HepG2 (cell line): ENCODE measurements around the gene AMDHD1. TPM values are rescaled to one million over a fixed set of nuclear protein-coding genes. Genes with fewer than 3 reads are reported as not detected.

Source experiments
- GATA4 ChIP-seq: sonication (generic); IDR thresholded peaks from 2 replicates; pipeline ENCODE4 v1.6.1; 2016; ENCODE audit warnings: antibody characterized with exemption, low read depth, borderline replicate concordance
- HNF4A ChIP-seq: sonication (generic); formaldehyde crosslinking; IDR thresholded peaks from 2 replicates; pipeline ENCODE4 v1.4.0; 2020; ENCODE audit warnings: missing genetic modification reagents
- MIXL1 ChIP-seq: IDR thresholded peaks from 2 replicates; pipeline ENCODE4 v1.6.1; 2016
- RBFOX2 ChIP-seq: fragments of 200-400 bp; formaldehyde crosslinking; IDR thresholded peaks from 2 replicates; pipeline ENCODE4 v1.6.1; 2017; ENCODE audit warnings: low read depth, mild to moderate bottlenecking, low read length
- REXO4 ChIP-seq: sonication (generic); formaldehyde crosslinking; IDR thresholded peaks from 2 replicates; pipeline ENCODE4 v1.8.0; 2022; ENCODE audit warnings: missing genetic modification reagents, mild to moderate bottlenecking, borderline replicate concordance
- ZBTB7B ChIP-seq: sonication (generic); formaldehyde crosslinking; IDR thresholded peaks from 2 replicates; pipeline ENCODE4 v1.4.0; 2020; ENCODE audit warnings: missing genetic modification reagents
- ZNF251 ChIP-seq: sonication (generic); formaldehyde crosslinking; IDR thresholded peaks from 2 replicates; pipeline ENCODE4 v1.9.0; 2021; ENCODE audit warnings: mild to moderate bottlenecking, missing genetic modification reagents
- ZNF446 ChIP-seq: sonication (generic); formaldehyde crosslinking; IDR thresholded peaks from 2 replicates; pipeline ENCODE4 v1.5.0; 2020; ENCODE audit warnings: mild to moderate bottlenecking, missing genetic modification reagents
- ZNF572 ChIP-seq: sonication (generic); formaldehyde crosslinking; IDR thresholded peaks from 2 replicates; pipeline ENCODE4 v1.5.1; 2020; ENCODE audit warnings: mild to moderate bottlenecking, missing genetic modification reagents
- ZNF879 ChIP-seq: sonication (generic); formaldehyde crosslinking; IDR thresholded peaks from 2 replicates; pipeline ENCODE4 v1.8.1; 2023; ENCODE audit warnings: missing genetic modification reagents
- polyA plus RNA-seq, 8 experiments: library from polyadenylated mRNA; depleted of rRNA in 3 of 8; stranded (reverse) in 7 of 8; unstranded in 1 of 8; fragments of >200 nt; fragmentation: Illumina TruSeq in 4 of 8; extraction: Trizol in 4 of 8; gene quantifications; 2 replicates each; pipeline versions ENCODE4 v1.2.1 to v1.2.3, GENCODE V29; 2011 to 2016; ENCODE audit warnings: low read depth in 4 of 8, missing spikeins in 1 of 8, mixed read lengths in 1 of 8; ENCODE audit not compliant: insufficient read depth in 1 of 8
- total RNA-seq, 5 experiments: library from RNA; depleted of rRNA; stranded (reverse); fragments of >200 nt; fragmentation: Illumina TruSeq; extraction: Trizol; gene quantifications; 2 replicates each; pipeline ENCODE4 v1.2.3, GENCODE V29; 2016; ENCODE audit warnings: low read depth in 1 of 5
- TF ChIP-seq, protein P1 (sequence below): sonication (generic); formaldehyde crosslinking; IDR thresholded peaks from 2 replicates; pipeline ENCODE4 v1.9.0; 2021; ENCODE audit warnings: missing genetic modification reagents, borderline replicate concordance
- TF ChIP-seq, protein P2 (sequence below), 2 experiments: sonication (generic) in 1 of 2; formaldehyde crosslinking in 1 of 2; IDR thresholded peaks; 2 replicates each; pipeline versions ENCODE4 v1.4.0 to v1.6.1; 2018 to 2020; ENCODE audit warnings: missing genetic modification reagents in 2 of 2, borderline replicate concordance in 1 of 2, low read depth in 1 of 2, mild to moderate bottlenecking in 1 of 2, missing biosample characterization in 1 of 2
- TF ChIP-seq, protein P3 (sequence below), 2 experiments: fragments of 450-650 bp in 1 of 2; sonication (generic) in 1 of 2; formaldehyde crosslinking in 1 of 2; IDR thresholded peaks; 2 replicates each; pipeline versions ENCODE4 v1.6.1 to v1.8.0; 2016 to 2022; ENCODE audit warnings: antibody characterized with exemption in 1 of 2, mild to moderate bottlenecking in 1 of 2, missing genetic modification reagents in 1 of 2

The AMDHD1 gene
- total and polyA plus RNA-seq, 2 of the 13 experiments (the other 11 are each of a cell fraction or from before 2014, with no cell fraction given) = 6.5 to 29.6 TPM

DNA sequence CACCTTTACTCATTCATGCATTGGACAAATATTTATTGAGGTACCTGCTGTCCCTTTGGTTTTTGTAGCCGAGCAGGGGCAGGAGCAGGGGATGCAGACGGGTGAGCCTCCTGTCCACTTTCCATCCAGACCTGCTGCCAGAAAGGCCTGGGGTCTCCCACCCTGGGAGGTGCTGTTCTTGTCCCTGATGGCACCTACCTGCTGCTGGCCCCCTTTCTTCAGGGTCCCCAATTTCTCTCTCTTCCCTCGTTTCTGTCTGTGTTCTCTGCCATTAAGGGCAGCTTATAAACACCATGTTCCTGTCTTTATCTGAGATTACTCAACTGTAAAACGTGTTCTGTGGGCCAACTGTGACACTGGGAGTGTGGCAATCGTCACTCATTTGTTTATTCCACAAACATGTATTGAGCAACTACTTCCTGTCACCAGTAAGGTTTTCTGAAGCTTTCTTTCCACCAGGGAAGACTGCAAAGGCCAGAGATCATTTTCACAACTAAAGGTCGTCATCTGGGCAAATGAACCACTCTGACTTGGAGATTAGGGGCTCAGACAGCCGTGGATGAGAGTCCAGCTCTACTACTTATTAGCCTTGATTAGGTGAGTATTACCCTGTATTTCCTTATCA is 53.0 kb downstream of the AMDHD1 start, which contains the start of gene HAL (continued):
- TF ChIP-seq ZNF446 (CRISPR knock-in tag) (no peak), ZNF879 (no peak), MIXL1 (CRISPR knock-in tag) (peak; percentile 85), HNF4A (CRISPR knock-in tag) (peak; percentile 96), ZNF572 (CRISPR knock-in tag) (no peak), ZNF251 (0 out of 2 replicates have a peak, but pooled peaks have one; percentile 59), REXO4 (CRISPR knock-in tag) (peak; percentile 55; the same call in 1 of the 2 replicates), ZBTB7B (CRISPR knock-in tag) (peak; percentile 85), RBFOX2 (no peak), GATA4 (peak; percentile 94)
- TF ChIP-seq, protein P1, sequence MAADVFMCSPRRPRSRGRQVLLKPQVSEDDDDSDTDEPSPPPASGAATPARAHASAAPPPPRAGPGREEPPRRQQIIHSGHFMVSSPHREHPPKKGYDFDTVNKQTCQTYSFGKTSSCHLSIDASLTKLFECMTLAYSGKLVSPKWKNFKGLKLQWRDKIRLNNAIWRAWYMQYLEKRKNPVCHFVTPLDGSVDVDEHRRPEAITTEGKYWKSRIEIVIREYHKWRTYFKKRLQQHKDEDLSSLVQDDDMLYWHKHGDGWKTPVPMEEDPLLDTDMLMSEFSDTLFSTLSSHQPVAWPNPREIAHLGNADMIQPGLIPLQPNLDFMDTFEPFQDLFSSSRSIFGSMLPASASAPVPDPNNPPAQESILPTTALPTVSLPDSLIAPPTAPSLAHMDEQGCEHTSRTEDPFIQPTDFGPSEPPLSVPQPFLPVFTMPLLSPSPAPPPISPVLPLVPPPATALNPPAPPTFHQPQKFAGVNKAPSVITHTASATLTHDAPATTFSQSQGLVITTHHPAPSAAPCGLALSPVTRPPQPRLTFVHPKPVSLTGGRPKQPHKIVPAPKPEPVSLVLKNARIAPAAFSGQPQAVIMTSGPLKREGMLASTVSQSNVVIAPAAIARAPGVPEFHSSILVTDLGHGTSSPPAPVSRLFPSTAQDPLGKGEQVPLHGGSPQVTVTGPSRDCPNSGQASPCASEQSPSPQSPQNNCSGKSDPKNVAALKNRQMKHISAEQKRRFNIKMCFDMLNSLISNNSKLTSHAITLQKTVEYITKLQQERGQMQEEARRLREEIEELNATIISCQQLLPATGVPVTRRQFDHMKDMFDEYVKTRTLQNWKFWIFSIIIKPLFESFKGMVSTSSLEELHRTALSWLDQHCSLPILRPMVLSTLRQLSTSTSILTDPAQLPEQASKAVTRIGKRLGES (CRISPR knock-in tag) = no peak
- TF ChIP-seq, protein P2, sequence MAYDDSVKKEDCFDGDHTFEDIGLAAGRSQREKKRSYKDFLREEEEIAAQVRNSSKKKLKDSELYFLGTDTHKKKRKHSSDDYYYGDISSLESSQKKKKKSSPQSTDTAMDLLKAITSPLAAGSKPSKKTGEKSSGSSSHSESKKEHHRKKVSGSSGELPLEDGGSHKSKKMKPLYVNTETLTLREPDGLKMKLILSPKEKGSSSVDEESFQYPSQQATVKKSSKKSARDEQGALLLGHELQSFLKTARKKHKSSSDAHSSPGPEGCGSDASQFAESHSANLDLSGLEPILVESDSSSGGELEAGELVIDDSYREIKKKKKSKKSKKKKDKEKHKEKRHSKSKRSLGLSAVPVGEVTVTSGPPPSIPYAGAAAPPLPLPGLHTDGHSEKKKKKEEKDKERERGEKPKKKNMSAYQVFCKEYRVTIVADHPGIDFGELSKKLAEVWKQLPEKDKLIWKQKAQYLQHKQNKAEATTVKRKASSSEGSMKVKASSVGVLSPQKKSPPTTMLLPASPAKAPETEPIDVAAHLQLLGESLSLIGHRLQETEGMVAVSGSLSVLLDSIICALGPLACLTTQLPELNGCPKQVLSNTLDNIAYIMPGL (CRISPR knock-in tag; IDR thresholded peaks at IDR 0.05; ENCODE audit: borderline replicate concordance in 1 of 2, low read depth in 1 of 2) = peak; percentile 62 to 63; a peak in 3 of 4 replicates
- TF ChIP-seq, protein P3, sequence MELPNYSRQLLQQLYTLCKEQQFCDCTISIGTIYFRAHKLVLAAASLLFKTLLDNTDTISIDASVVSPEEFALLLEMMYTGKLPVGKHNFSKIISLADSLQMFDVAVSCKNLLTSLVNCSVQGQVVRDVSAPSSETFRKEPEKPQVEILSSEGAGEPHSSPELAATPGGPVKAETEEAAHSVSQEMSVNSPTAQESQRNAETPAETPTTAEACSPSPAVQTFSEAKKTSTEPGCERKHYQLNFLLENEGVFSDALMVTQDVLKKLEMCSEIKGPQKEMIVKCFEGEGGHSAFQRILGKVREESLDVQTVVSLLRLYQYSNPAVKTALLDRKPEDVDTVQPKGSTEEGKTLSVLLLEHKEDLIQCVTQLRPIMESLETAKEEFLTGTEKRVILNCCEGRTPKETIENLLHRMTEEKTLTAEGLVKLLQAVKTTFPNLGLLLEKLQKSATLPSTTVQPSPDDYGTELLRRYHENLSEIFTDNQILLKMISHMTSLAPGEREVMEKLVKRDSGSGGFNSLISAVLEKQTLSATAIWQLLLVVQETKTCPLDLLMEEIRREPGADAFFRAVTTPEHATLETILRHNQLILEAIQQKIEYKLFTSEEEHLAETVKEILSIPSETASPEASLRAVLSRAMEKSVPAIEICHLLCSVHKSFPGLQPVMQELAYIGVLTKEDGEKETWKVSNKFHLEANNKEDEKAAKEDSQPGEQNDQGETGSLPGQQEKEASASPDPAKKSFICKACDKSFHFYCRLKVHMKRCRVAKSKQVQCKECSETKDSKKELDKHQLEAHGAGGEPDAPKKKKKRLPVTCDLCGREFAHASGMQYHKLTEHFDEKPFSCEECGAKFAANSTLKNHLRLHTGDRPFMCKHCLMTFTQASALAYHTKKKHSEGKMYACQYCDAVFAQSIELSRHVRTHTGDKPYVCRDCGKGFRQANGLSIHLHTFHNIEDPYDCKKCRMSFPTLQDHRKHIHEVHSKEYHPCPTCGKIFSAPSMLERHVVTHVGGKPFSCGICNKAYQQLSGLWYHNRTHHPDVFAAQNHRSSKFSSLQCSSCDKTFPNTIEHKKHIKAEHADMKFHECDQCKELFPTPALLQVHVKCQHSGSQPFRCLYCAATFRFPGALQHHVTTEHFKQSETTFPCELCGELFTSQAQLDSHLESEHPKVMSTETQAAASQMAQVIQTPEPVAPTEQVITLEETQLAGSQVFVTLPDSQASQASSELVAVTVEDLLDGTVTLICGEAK (IDR thresholded peaks at IDR 0.05) = no peak
- TF ChIP-seq, protein P3 (CRISPR knock-in tag; IDR thresholded peaks at IDR 0.05) = peak; percentile 46; the same call in 1 of the 2 replicates
